Activated CD8-positive, alpha-beta memory T cell treated with anti-CD3 and anti-CD28 coated beads, Interleukin-2, amount 10 ng/mL, durations not matched to agents 7 days and 5 days (primary cell): ENCODE results near the gene AWAT2. TPM values are rescaled to one million over a fixed set of nuclear protein-coding genes. Genes with fewer than 3 reads are reported as not detected.
"Not testable (repeated sequence)": the region's sequence is repeated elsewhere in the genome, so short reads cannot be mapped to it uniquely, and the experiment has no call there.

Source experiments
- ATAC-seq: fragments of 150-1000 bp; cut with Tn5 transposase; one replicate; pipeline ENCODE4 v1.10.0; 2021; ENCODE audit warnings: moderate library complexity
- CTCF ChIA-PET: fragments of 350-600 bp; sonication (Branson Sonifier 250); formaldehyde crosslinking; loops from one replicate; lab custom pipeline; 2021; ENCODE audit warnings: antibody characterized with exemption; lab: Charles Lee
- DNase-seq: peaks from one replicate; pipeline ENCODE4 v3.0.0-alpha.2; 2020
- H3K27ac Mint-ChIP-seq: one replicate; pipeline ENCODE4 v1.8.0; 2021; ENCODE audit warnings: mild to moderate bottlenecking, mixed read lengths
- H3K27me3 Mint-ChIP-seq: one replicate; pipeline ENCODE4 v1.8.0; 2021; ENCODE audit warnings: mixed read lengths
- H3K36me3 Mint-ChIP-seq: one replicate; pipeline ENCODE4 v1.8.0; 2021; ENCODE audit warnings: mild to moderate bottlenecking, mixed read lengths
- H3K4me1 Mint-ChIP-seq: one replicate; pipeline ENCODE4 v1.8.0; 2021; ENCODE audit warnings: mixed read lengths
- H3K4me3 Mint-ChIP-seq: one replicate; pipeline ENCODE4 v1.8.0; 2021; ENCODE audit warnings: mild to moderate bottlenecking, moderate library complexity, mixed read lengths
- H3K9me3 Mint-ChIP-seq: one replicate; pipeline ENCODE4 v1.8.0; 2022; ENCODE audit warnings: low read depth, mixed read lengths
- microRNA-seq: library from miRNA; unstranded; fragments of <30 nt; microRNA quantifications from one replicate; pipeline ENCODE4 v1.2.0, GENCODE V29; 2022
- total RNA-seq, 2 experiments: library from RNA; stranded (reverse); gene quantifications; one replicate each; pipeline ENCODE4 v1.2.3, GENCODE V29; 2021

The AWAT2 gene
- total RNA-seq, 2 experiments from 2014 or later: not detected

DNA sequence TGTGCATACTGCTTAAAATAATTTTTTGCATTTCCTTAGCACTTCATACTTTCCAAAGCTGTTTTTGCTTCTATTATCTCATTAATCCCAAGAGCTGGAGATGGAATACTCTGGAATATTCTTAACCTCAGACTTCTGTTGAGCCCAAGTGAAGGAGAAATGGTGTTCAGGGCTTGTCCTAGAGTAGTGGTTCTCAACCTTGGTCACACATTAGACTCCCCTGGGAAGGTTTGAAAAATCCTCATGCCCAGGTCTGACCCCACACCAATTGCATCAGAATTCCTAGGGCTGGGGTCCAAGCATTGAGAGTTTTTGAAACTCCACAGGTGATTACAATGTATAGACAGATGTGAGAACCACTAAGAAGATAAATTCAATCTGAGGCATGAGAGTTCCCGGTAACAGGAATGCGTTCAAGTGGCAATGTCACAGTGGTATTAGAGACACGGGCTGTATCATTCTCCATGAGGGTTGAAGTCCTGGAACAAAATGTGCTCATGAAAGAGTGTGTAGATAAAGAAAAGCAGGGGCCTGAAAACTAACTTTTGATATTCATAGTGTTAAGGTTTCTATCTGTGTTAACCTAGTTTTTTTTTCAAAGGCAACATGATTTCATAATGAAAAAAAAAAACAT lies 47.9 kb downstream of the AWAT2 start:
- Mint-ChIP-seq H3K27ac (no peak overlapping the region), H3K4me1 (no peaks in the 10 kb centered on the region), H3K27me3 (no peaks in the 10 kb centered on the region), H3K9me3 (no peaks in the 10 kb centered on the region), H3K36me3 (no peaks in the 10 kb centered on the region), H3K4me3 (no peak overlapping the region)
- CTCF ChIA-PET: no interaction called here
- no peak for DNase-seq
- ATAC-seq: no peak

DNA sequence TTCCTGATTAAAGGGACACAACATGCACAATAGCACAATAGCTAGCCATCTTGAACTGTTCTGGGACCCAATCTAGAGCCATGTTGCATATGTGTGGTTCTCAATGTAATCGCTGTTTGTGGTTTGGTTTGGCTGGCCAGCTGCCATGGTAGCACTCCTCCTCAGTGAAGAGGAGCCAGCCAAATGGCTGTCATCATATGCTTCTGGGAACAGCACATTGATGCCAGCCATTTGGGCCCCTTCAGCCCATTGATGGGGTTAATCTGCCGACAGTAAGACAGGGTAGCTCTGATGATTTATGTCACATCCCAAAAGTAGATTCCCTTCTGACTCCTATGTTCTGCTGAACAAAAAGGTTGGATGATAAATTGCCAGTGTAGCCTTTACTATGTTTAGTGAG lies 48.5 kb downstream of the AWAT2 start:
- no peak overlapping the region for H3K27ac Mint-ChIP-seq
- no peak for DNase-seq
- H3K4me3 Mint-ChIP-seq: no peak overlapping the region
- H3K36me3 Mint-ChIP-seq: no peaks in the 10 kb centered on the region
- CTCF ChIA-PET: no interaction called here
- H3K27me3 Mint-ChIP-seq: no peaks in the 10 kb centered on the region
- no peaks in the 10 kb centered on the region for H3K9me3 Mint-ChIP-seq
- no peaks in the 10 kb centered on the region for H3K4me1 Mint-ChIP-seq
- no peak for ATAC-seq

- H3K27ac Mint-ChIP-seq, H3K9me3 Mint-ChIP-seq, DNase-seq, H3K27me3 Mint-ChIP-seq, ATAC-seq, H3K36me3 Mint-ChIP-seq, CTCF ChIA-PET, H3K4me1 Mint-ChIP-seq, H3K4me3 Mint-ChIP-seq: not testable (repeated sequence)
Observed at GRCh38 chrX:69998299-69998698, 51.4 kb downstream of the AWAT2 start.

DNA sequence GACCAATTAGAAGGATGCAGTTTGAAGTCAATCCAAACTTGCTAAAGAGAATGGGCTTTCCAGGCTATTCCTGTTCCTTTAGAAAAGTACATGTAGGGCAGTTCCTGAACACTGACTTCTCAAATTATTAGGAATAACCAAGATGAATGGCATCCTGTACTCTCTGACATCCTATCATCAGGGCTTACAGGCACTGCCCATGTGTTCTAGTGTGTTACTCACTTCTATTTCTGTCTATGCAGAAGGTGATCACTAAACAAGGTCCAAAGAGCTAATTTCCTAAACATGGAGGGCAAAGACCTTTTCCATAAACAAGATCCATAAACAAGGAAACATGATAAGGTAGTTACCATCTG lies 53.6 kb downstream of the AWAT2 start:
- ATAC-seq (no peak), DNase-seq (no peak)
- no peak overlapping the region for H3K27ac Mint-ChIP-seq
- no peak overlapping the region for H3K4me3 Mint-ChIP-seq
- H3K9me3 Mint-ChIP-seq: no peaks in the 10 kb centered on the region
- no peaks in the 10 kb centered on the region for H3K4me1 Mint-ChIP-seq
- peaks cover 4% of the 10 kb centered on the region for H3K27me3 Mint-ChIP-seq
- no peaks in the 10 kb centered on the region for H3K36me3 Mint-ChIP-seq
- CTCF ChIA-PET: no interaction called here

DNA sequence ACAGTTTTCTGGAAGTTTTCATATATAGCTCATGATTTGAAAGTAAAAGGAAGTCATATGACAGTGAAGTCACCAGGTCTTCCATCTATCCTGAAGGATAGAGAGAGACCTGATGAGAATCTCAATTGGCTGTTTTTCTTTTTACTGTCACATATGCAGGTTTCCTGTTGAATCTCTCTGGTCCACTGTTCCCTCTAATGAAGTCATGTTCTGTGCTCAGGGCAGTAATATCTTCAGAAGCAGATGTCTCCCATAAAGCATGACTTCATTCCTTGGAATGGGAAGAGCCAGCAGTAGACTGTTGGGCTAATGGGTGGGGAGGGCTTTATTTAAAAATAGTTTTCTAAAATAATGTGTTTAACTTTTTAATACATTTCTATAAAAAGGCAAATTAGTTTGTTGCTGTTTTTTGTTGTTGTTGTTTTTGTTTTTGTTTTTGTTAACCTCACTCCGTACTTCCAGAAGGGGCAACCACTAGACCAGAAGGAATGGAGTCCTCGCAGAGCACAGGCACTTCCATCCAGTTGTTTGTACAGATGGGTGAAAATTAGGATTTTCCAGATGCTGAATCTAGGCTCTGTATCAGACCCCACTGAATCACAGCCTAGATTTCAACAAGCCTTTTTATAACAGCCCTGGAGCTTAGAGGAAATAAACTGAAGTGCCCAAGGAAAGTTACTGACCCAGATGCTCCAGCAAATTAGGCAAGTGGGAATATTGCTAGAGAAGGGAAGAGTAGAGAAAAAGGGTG lies 54.2 kb downstream of the AWAT2 start:
- no peak overlapping the region for H3K27ac Mint-ChIP-seq
- no peaks in the 10 kb centered on the region for H3K36me3 Mint-ChIP-seq
- ATAC-seq (no peak), DNase-seq (no peak)
- H3K27me3 Mint-ChIP-seq: peaks cover 4% of the 10 kb centered on the region
- H3K9me3 Mint-ChIP-seq: no peaks in the 10 kb centered on the region
- CTCF ChIA-PET: no interaction called here
- no peak overlapping the region for H3K4me3 Mint-ChIP-seq
- H3K4me1 Mint-ChIP-seq: no peaks in the 10 kb centered on the region

DNA sequence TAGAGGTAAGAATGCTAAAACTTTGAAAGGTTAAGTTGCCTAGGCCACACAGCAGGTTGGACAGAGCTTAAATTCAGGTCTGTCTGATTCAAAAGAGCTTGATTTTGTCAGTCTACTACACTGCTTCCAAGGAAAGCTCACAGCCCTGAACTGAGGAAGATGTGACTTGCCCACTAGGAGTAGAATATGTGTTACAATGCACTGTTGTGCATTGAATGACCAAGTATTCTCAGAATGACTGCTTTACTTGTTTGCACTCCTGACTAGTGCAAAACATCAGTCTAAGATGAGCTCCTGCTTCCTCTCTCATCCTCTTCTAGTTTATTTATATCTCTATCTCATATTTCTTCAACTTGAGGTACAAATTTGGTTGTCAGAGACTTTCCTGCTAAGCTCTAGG lies 56.2 kb downstream of the AWAT2 start:
- DNase-seq (no peak), ATAC-seq (no peak)
- no peaks in the 10 kb centered on the region for H3K4me1 Mint-ChIP-seq
- H3K27ac Mint-ChIP-seq: no peak overlapping the region
- CTCF ChIA-PET: no interaction called here
- H3K4me3 Mint-ChIP-seq: no peak overlapping the region
- H3K36me3 Mint-ChIP-seq: no peaks in the 10 kb centered on the region
- peaks cover 4% of the 10 kb centered on the region for H3K27me3 Mint-ChIP-seq
- H3K9me3 Mint-ChIP-seq: no peaks in the 10 kb centered on the region

DNA sequence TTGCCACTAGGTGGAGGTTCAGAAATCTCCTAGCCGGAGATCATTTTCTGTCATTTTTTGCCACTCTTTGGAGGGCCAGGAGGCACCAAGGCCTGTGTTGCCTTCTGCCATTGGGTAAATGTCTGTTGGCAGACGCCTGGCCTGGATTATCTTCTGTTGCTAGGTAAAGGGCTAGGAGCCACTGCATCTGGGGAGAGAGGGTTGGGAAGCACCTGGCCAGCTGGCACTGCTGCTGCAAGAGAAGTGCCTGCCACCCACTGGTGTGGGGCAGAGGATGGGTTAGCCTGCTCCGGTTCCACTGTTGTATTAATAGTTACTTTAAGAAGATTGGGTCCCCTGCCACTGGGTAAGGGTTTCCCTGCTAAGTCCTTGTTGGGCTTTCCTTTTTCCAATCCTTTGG lies 58.1 kb downstream of the AWAT2 start:
- Mint-ChIP-seq H3K27ac (no peak overlapping the region), H3K27me3 (peaks cover 4% of the 10 kb centered on the region), H3K4me1 (no peaks in the 10 kb centered on the region), H3K4me3 (no peak overlapping the region), H3K36me3 (no peaks in the 10 kb centered on the region), H3K9me3 (no peaks in the 10 kb centered on the region)
- CTCF ChIA-PET: no interaction called here
- DNase-seq: no peak
- ATAC-seq: no peak

Small RNA genes lying within 50 kb of the gene (microRNA-seq; reads per million reads assigned to microRNA genes)
- 1.7 reads per million for gene MIR676

Other genes with a start within 250 kb of the AWAT2 start
- gene OTUD6A, start 12.5 kb upstream of the AWAT2 start, total RNA-seq: not detected
- gene IGBP1, start 83.5 kb upstream of the AWAT2 start, total RNA-seq: 10 to 100 TPM; 43.1 to 46.2 TPM
- not detected for gene DGAT2L6, start 127.5 kb upstream of the AWAT2 start, total RNA-seq
- gene AWAT1, start 184.7 kb upstream of the AWAT2 start, total RNA-seq: not detected
- under 1 TPM in 1 of 2 experiments, not detected in 1; 0.23 TPM for gene P2RY4, start 210.3 kb upstream of the AWAT2 start, total RNA-seq
- not detected for gene ARR3, start 218.4 kb upstream of the AWAT2 start, total RNA-seq
- gene RAB41, start 232.2 kb upstream of the AWAT2 start, total RNA-seq: not detected
- gene PDZD11, start 240.0 kb upstream of the AWAT2 start, total RNA-seq: 10 to 100 TPM; 30.8 to 34.1 TPM
- gene KIF4A, start 240.2 kb upstream of the AWAT2 start, total RNA-seq: 10 to 100 TPM; 41.0 to 44.7 TPM